NCI-H226 (cell line): ENCODE measurements around the gene IL36B.
"Not testable (repeated sequence)": the region's sequence is repeated elsewhere in the genome, so short reads cannot be mapped to it uniquely, and the experiment has no call there.

Experiments
- DNase-seq: peaks from one replicate; pipeline ENCODE4 v3.0.0-alpha.2; 2015

The IL36B gene

DNA sequence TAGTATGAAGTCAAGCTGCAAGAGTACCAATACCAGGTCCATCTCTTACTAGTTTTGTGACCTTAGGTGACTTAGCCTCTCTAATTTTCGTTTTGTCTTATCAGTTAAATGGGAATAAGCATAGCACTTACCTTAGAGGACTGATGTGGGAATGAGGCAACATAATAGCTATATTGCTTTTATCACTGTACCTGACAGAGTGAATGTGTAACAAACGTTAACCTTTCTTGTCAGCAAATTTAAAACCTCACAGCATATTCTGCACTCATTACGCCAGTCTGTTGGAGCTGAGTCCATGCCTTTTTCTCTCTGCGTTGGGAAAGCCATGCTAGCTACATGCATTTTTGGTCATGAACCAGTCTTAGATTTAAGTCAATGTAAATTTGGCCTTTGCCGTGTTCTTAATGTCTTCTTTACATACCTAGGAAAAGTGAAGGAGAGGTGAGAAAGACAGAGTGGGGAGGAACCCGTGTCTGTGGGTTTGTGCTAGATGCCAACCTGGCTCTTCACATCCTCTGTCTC, at the start of gene IL36B:
IL36B (minus strand) TSS at position 472 of the 522 bp plus-strand sequence.
- no peak for DNase-seq

DNA sequence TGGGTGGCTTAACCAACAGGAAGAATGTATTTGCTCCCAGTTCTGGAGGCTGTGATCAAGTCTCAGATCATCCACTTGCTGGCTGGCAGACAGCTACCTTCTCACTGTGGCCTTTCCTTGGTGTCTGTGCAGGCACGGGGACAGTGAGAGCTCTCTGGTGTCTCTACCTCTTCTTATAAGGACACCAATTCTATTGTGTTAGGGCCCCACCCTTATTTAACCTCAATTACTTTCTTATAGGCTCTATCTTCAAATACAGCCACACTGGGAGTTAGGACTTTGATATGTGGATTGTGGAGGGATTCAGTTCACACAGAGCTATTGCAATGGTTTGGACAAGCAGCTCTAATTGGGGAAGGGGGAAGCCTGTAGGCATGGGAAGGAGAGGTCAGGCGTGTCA, 49.5 kb upstream of the IL36B start:
- DNase-seq, result no peak

GRCh38 chr2:113098532-113098931, 45.9 kb upstream of the IL36B start:
- DNase-seq, result no peak

DNA sequence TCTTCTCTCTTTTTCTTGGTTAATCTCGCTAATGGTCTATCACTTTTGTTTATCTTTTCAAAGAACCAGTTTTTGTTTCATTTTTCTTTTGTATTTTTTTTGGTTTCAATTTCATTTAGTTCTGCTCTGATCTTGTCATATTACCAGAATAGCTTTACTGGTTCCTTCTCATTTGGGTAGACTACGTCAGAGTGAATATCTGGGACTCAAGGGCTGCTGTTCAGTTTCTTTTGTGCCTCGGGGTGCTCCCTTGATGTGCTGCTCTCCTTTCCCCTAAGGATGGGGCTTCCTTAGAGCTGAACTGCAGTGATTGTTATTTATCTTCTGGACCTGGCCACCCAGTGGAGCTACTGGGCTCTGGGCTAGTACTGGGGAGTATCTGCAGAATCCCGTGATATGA, 45.4 kb upstream of the IL36B start:
- no peak for DNase-seq

- not testable (repeated sequence) for DNase-seq
Measured at GRCh38 chr2:113096842-113097618, 44.4 kb upstream of the IL36B start.

- DNase-seq, result not testable (repeated sequence)
Measured at GRCh38 chr2:113096306-113096705, 43.6 kb upstream of the IL36B start.

DNA sequence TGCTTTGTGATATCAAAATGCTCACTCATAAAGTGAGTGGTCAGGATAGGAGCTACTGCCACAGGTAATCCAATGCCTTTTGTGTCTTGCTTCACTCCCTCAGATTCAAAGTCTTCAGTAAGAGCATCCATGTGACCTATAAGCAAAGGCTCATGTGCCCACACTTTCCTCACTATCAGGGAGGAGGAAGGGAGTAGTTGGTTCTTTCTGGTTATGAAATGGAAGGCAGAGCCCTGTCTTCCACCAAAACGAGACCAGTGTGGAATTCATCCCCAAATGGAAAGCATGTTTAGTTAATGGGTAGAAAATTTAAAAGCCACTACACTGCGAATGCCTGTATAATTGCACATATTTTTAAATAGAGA, 40.9 kb upstream of the IL36B start:
- no peak for DNase-seq

DNA sequence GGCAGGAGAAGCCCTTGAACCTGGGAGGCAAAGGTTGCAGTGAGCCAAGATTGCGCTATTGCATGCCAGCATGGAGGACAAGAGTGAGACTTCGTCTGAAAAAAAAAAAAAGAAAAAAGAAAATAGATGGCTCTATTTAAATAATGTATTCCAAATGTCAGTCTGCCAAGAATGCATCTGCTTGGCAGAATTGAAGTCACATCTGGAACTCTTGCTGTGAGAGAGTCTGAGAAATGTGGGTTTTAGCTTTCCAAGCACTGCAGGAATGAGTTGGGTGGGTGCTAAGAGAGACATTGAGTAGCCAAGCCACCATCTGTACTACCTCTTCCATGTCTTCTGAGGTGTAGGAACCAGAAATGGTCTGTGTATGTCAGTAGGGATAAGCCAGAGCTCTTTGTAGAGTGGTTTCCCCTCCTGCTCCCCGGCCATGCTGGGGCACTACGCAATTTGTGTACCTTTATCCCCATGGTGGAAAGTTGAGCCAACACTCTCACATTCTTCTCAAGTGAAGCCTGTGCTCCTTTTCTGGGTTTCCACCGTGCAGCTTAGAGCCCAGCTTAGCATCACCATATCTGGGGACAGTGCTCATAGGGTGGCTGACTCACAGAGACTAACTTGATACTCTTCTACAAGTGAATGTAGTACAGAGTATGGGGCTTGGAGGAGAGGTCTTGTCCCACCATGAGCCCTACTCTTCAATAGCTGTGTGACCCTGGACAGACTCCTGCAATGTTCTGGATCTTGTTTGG, 40.4 kb upstream of the IL36B start:
- DNase-seq, result no peak

DNA sequence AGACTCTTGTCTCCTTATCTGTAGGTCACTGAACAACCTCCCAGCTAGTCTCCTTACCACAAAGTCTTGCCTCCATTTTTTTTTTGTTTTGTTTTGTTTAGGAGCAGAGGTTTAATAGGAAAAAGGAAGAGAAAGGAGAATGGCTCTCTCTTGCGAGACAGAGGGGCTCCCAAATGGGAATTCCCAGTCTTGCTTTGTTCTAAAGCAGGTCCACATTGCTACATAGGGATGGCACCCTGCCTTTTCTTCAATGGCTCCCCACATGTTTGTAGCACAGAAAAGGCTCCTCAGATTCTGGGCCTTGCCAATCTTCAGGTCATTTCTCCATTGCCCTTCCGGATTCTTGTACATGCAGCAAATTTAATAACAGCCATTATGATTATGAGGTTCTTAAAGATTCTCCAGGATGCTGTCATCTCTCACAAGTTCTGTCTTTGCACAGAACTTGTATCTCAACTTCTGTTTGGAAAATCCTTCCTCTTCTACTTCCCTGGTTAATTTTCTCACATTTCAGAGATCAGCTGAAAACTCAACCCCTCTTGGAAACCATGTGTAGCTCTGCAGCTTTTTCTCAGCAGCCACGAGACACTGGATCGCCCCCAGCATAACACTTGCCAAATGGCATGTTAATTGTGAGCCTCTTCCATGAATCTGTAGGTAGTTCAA, 38.7 kb upstream of the IL36B start:
- no peak for DNase-seq

- DNase-seq, result no peak
Measured at GRCh38 chr2:113089916-113090315, 37.2 kb upstream of the IL36B start.

DNA sequence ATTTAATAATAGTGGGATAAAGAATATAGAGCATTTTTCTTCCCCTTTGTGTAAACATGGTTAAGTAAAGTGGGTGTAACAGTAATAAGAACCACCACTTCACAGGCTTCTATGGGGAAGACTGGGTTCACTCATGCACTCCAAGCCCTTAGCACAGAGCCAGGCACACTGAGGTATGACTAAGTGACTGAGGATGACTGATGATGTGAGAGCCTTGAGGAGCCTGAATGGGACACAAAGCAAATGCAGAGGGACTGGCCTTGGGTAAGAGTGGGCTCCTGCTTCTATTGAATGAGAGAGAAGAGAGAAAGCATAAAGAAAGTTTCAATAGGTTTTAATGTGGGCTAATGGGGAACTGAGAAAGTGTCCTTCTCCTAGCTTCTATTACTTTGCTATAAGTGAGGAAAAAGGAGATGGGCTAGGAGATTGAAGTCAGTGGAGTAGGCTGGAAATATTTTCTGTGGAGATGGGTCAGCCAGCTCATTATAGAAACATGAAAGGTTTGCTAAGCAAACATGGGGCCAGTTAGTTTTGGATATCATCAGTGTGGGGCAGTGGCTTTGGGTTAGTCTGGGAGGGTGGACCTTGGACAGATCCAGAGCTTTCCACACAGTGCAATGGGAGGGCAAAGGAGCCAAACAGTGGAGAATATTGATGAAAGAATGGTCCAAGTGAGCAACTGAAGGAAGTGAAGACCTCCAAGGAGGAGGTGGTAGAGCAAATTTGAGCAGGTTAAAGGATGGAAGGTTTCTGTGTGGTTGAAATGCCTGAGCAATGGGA, 35.7 kb upstream of the IL36B start:
- no peak for DNase-seq

DNA sequence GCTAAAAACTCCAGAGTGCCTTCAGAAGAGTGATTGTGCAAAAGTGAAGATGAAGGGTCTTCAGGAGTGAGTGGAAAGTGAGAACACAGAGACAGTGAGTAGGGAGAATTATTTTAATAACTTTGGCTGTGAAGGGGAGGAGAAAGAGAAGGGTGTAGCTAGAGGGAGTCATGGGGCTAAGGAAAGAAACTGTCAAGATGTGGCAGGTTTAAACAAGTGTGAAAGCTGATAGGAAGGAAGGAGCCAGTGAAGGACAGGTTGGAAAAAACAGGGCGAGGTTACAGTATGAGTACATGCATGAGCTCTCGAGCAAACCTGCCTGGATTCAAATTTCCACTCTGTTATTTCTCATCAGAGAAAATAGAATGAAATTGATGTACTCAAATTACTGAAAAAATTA, 32.9 kb upstream of the IL36B start:
- no peak for DNase-seq

DNA sequence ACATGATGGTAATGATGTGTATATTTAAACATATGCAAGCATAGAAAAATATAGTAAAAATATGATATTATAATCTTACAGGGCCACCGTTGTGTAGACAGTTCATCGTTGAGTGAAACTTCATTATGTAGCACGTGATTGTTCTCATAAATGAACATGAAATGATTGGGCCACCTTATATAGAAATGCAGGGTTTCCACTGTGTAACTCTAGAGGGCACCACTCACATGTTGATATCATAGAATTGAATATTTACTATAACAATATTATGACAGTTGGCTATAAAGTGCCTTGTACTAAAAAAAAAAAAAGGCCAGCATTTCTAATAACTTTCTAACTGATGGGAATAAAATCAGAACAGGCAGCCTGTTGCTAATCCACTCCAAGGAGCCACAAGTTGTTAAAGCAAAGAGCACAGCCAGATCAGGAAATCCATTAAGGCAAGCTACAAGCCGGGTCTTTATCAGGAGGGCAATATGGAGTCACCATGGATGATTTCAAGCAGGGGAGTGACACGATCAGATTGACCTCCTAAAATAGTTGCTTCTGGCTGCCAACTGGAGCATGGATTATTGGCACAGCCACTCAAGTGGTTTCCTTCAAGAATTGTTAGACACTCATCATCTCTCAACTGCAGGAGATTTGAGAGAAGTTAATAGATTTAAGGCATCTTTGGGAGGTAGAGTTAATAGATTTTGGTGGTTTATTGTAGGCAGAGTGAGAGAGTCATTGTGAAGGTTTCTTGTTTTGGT, 31.8 kb upstream of the IL36B start:
- no peak for DNase-seq

GRCh38 chr2:113083296-113083695, 30.6 kb upstream of the IL36B start:
- no peak for DNase-seq

GRCh38 chr2:113081488-113082210, 29.0 kb upstream of the IL36B start:
- DNase-seq, result no peak

- peak; percentile 37 for DNase-seq
Measured at GRCh38 chr2:113080134-113080533, 27.5 kb upstream of the IL36B start.

DNA sequence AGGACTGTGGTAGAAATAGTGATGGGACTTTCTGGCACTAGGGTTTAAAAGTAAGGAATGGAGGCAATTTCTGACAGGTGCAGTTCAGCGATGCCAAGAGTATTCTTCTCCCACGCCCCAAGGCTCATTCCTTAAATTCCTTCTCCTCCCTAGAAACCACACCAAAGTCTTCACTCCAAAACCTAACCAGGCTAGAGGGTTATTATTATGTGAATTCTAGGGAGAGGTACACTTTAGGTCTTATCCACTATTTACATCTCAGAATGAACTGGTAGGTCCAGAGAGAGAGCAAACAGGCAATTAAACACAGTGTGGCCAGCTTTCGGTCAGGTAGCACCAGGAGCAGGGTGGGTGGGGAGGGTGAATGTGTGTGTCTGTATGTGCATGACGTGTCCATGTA, 26.5 kb upstream of the IL36B start:
- peak; percentile 69 for DNase-seq

- peak; percentile 84 for DNase-seq
Measured at GRCh38 chr2:113078350-113078839, 25.7 kb upstream of the IL36B start.

DNA sequence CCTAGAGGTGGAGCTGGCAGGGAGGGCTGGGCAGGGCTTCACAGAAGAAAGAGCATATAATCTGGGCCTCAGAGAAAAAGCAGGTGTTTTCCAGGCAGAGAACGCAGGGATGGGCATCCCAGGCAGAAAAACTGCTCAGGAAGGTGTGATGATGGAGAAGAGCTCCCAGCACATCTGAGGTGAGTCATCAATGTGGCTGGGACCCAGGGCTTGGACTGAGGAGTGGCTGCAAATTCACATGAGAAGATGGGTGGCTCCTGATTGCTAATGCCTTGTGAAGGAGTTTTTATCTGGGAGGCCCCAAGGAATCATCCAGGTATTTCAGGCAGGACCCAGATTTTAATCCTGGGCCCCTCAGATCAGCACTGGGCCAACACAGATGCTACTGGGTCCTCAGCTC, 25.3 kb upstream of the IL36B start:
- DNase-seq, result peak; percentile 71

DNA sequence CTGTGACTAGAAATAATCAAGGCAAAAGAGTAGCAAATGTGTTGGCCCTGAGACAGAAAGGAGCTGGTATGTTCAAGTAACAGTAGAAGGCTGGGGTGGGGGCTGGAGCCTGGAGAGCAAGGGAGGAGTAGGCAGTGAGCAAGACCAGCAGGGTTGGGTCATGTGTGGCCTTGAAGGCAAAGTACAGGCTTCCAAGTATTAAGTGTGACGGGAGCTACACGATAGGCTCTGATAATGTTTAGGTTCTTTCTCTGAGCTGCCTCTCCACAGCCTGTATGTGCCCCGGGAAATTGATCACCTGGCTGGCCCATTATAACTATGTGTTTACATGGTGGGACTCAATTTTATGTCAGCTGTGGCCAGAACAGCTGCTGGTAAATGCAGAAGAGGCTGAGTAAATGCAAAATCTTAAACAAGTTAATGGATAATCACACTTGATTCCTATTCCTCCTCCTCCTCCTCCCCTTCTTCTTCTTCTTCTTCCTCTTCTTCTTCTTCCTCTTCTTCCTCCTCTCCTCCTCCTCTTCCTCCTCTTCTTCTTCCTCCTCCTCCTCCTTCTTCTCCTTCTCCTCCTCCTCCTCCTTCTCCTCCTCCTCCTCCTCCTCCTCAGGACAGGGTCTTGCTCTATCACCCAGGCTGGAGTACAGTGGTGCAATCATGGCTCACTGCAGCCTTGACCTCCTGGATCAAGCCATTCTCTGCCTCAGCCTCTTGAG, 24.4 kb upstream of the IL36B start:
- no peak for DNase-seq

DNA sequence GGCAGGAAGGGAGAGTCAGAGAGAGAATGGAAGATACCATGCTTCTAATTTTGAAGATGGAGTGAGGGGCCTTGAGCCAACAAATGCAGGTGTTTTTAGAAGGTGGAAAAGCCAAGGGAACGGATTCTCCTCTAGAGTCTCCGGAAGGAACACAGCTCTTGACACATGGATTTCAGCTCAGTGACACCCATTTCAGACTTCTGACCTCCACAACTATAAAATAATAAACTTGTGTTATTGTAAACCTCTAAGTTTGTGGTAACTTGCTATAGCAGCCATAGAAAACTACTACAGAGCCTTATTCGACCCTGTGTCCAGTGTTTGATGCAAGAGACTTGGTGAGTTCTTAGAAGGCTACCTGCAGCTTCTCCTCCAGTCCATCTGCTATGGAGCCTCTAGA, 22.9 kb upstream of the IL36B start:
- no peak for DNase-seq
